ENCODE data around the gene ELK4. TPM values are rescaled to one million over a fixed set of nuclear protein-coding genes. Genes with fewer than 3 reads are reported as not detected.

ELK4 gene
- total and polyA plus RNA-seq, 11 donors: 5.0 to 54.9 (median 35.7) TPM

- Histone ChIP-seq H3K36me3 (peaks cover 0 to 87% (median 80%) of the 10 kb centered on the region in 9 donors), H3K4me3 (no peak overlapping the region), H3K9me3 (no peaks in the 10 kb centered on the region), H3K4me1 (peaks cover 0 to 12% (median 5%) of the 10 kb centered on the region in 12 donors), H3K27ac (no peak overlapping the region), H3K27me3 (no peaks in the 10 kb centered on the region)
- TF ChIP-seq POLR2A (IDR thresholded peaks at IDR 0.05) (no peak), CTCF (IDR thresholded peaks at IDR 0.05) (no peak)
- no peak for DNase-seq
- ATAC-seq: no peak
- intact Hi-C loops (cut with DNase I): no loop called here
- WGBS, 4 donors: 82 to 88% (median 86%) methylated on average over 6 of the region's 6 CpGs
Measured at GRCh38 chr1:205620269-205620668, 11.5 kb downstream of the ELK4 start.

GRCh38 chr1:205619376-205619775 lies 12.4 kb downstream of the ELK4 start:
- no peak for TF ChIP-seq POLR2A (IDR thresholded peaks at IDR 0.05)
- TF ChIP-seq CTCF (IDR thresholded peaks at IDR 0.05): no peak

GRCh38 chr1:205616563-205617293 lies 15.1 kb downstream of the ELK4 start:
- DNase-seq: no peak
- Histone ChIP-seq H3K4me3 (no peak overlapping the region), H3K36me3 (peaks cover 0 to 100% (median 79%) of the 10 kb centered on the region in 9 donors), H3K27me3 (no peaks in the 10 kb centered on the region), H3K4me1 (peaks cover 0 to 5% (median 2%) of the 10 kb centered on the region in 12 donors), H3K9me3 (no peaks in the 10 kb centered on the region), H3K27ac (no peak overlapping the region)
- no peak for ATAC-seq
- WGBS, 4 donors: 76 to 89% (median 85%) methylated on average over 1 of the region's 1 CpG
- intact Hi-C loops (cut with DNase I): no loop called here
- TF ChIP-seq CTCF (IDR thresholded peaks at IDR 0.05) (no peak), POLR2A (IDR thresholded peaks at IDR 0.05) (no peak)

More at GRCh38 chr1:205619376-205619775, 12.4 kb downstream of the ELK4 start:
- intact Hi-C loops (cut with DNase I): no loop called here
- H3K36me3 ChIP-seq: peaks cover 0 to 96% (median 88%) of the 10 kb centered on the region in 9 donors
- no peaks in the 10 kb centered on the region for H3K27me3 ChIP-seq
- peaks cover 0 to 5% (median 2%) of the 10 kb centered on the region in 12 donors for H3K4me1 ChIP-seq
- DNase-seq (no peak), ATAC-seq (no peak)
- H3K4me3 ChIP-seq: no peak overlapping the region
- WGBS, 4 donors: 88 to 93% (median 91%) methylated on average over 3 of the region's 3 CpGs
- H3K27ac ChIP-seq: no peak overlapping the region
- H3K9me3 ChIP-seq: no peaks in the 10 kb centered on the region

- peaks cover 0 to 98% (median 78%) of the 10 kb centered on the region in 9 donors for H3K36me3 ChIP-seq
- DNase-seq: no peak
- no peak overlapping the region for H3K4me3 ChIP-seq
- TF ChIP-seq CTCF (IDR thresholded peaks at IDR 0.05) (no peak), POLR2A (IDR thresholded peaks at IDR 0.05) (no peak)
- H3K9me3 ChIP-seq: no peaks in the 10 kb centered on the region
- ATAC-seq: no peak
- WGBS, 4 donors: 69 to 74% (median 73%) methylated on average over 1 of the region's 1 CpG
- no peak overlapping the region for H3K27ac ChIP-seq
- H3K27me3 ChIP-seq: no peaks in the 10 kb centered on the region
- intact Hi-C loops (cut with DNase I): no loop called here
- peaks cover 0 to 14% (median 10%) of the 10 kb centered on the region in 12 donors for H3K4me1 ChIP-seq
Measured at GRCh38 chr1:205615789-205616188, 16.0 kb downstream of the ELK4 start.

Measured in heart left ventricle (tissue), 16 donors.